OCI-LY3 (cell line): ENCODE results near the gene TAS2R4.

Experiments
- H2AFZ ChIP-seq: fragments of 200-600, 300-600 bp; shearing (Covaris generic); 2 replicates; pipeline ENCODE4 v1.6.0; 2014; ENCODE audit warnings: antibody characterized with exemption, low read depth, low read length
- H3K27ac ChIP-seq: fragments of 200-600, 300-600 bp; sonication (generic); 2 replicates; pipeline ENCODE4 v1.5.1; 2014; ENCODE audit warnings: mild to moderate bottlenecking, low read length, moderate library complexity, mixed read lengths
- H3K27me3 ChIP-seq: fragments of 200-600, 300-600 bp; sonication (generic); 2 replicates; pipeline ENCODE4 v1.6.1; 2014; ENCODE audit warnings: low read depth, low read length, mixed read lengths
- H3K36me3 ChIP-seq: fragments of 200-600, 300-600 bp; sonication (generic); replicated peaks from 2 replicates; pipeline ENCODE3; 2014; ENCODE audit warnings: low read depth, low read length, mixed read lengths
- H3K4me1 ChIP-seq: fragments of 300-600, 200-600 bp; sonication (generic); 2 replicates; pipeline ENCODE4 v1.6.1; 2014; ENCODE audit warnings: low read length, mixed read lengths
- H3K4me2 ChIP-seq: fragments of 200-600, 300-600 bp; sonication (generic); 2 replicates; pipeline ENCODE4 v1.6.1; 2014; ENCODE audit warnings: low read length, mixed read lengths
- H3K4me3 ChIP-seq: fragments of 300-600, 200-600 bp; sonication (generic); 2 replicates; pipeline ENCODE4 v1.5.1; 2014; ENCODE audit warnings: antibody characterized with exemption, mild to moderate bottlenecking, low read length, moderate library complexity
- H3K79me2 ChIP-seq: fragments of 300-600, 200-600 bp; shearing (Covaris generic); 2 replicates; pipeline ENCODE4 v1.6.1; 2014; ENCODE audit warnings: mild to moderate bottlenecking, low read length, mixed read lengths
- H3K9ac ChIP-seq: fragments of 300-600, 200-600 bp; shearing (Covaris generic); 2 replicates; pipeline ENCODE4 v1.6.0; 2014; ENCODE audit warnings: mild to moderate bottlenecking, low read length, moderate library complexity
- H3K9me3 ChIP-seq: fragments of 200-600, 300-600 bp; shearing (Covaris generic); 2 replicates; pipeline ENCODE4 v1.6.1; 2014; ENCODE audit warnings: low read length, mixed read lengths; ENCODE audit not compliant: insufficient read depth
- H4K20me1 ChIP-seq: fragments of 200-600, 300-600 bp; sonication (generic); 2 replicates; pipeline ENCODE4 v1.6.1; 2016; ENCODE audit warnings: low read length, mixed read lengths; ENCODE audit not compliant: insufficient read depth
- EZH2phosphoT487 ChIP-seq: fragments of 200-600 bp; shearing (Covaris generic); IDR thresholded peaks from 2 replicates; pipeline ENCODE4 v1.6.1; 2018; ENCODE audit warnings: antibody characterized with exemption, mixed run types, low read depth
- TF ChIP-seq, protein P1 (sequence below): fragments of 200-600, 300-600 bp; sonication (generic); IDR thresholded peaks from 2 replicates; pipeline ENCODE4 v1.5.1; 2014; ENCODE audit warnings: antibody characterized with exemption, low read length, low read depth

TAS2R4 gene

DNA sequence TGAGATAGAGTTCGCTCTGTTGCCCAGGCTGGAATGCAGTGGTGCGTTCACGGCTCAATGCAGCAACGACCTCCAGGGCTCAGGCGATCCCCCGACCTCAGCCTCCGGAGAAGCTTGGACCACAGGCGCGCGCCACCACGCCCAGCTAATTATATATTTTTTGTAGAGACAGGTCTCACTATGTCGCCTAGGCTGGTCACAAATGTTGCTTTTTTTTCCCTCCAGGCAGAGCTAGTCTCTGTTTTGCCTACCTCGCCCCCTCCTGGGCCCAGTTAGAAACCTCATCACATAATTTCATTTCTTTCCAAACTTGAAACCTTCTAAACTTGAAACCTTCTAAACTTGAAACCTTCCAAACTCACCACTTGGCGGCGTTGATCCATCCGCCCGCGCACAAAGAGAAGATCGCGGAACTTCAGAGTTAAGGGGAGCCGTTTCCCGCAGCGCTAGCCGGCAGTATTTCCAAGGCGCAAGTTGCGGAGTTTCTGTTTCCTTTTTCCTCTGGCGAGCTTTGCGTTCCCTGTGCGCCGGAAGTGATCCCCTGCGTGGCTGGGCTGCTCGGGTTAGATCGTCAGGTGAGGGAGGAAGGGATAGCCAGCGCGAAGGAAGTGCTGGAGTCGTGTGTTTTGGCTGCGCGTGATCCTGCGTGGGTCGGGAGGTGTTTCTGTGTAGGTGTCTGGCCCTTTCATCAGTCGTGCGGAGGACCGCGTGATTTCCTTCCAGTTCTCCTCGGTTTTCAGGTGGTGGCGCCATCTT lies 38.5 kb upstream of the TAS2R4 start, which contains the start of gene SSBP1:
Gene SSBP1, plus strand, starts transcription at position 523 of the 756 bp plus-strand sequence. CDS start 809 bp downstream, outside the sequence.
- H3K27ac ChIP-seq: peak within 1 kb of the TSS; percentile 70
- peaks cover 42% of the 10 kb centered on the region for H3K79me2 ChIP-seq
- peak within 1 kb of the TSS; percentile 87 for H3K4me2 ChIP-seq
- TF ChIP-seq EZH2phosphoT487: no peak
- TF ChIP-seq, protein P1, sequence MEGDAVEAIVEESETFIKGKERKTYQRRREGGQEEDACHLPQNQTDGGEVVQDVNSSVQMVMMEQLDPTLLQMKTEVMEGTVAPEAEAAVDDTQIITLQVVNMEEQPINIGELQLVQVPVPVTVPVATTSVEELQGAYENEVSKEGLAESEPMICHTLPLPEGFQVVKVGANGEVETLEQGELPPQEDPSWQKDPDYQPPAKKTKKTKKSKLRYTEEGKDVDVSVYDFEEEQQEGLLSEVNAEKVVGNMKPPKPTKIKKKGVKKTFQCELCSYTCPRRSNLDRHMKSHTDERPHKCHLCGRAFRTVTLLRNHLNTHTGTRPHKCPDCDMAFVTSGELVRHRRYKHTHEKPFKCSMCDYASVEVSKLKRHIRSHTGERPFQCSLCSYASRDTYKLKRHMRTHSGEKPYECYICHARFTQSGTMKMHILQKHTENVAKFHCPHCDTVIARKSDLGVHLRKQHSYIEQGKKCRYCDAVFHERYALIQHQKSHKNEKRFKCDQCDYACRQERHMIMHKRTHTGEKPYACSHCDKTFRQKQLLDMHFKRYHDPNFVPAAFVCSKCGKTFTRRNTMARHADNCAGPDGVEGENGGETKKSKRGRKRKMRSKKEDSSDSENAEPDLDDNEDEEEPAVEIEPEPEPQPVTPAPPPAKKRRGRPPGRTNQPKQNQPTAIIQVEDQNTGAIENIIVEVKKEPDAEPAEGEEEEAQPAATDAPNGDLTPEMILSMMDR: peak; percentile 86
- H3K9me3 ChIP-seq: no peaks in the 10 kb centered on the region
- peak within 1 kb of the TSS; percentile 96 for H2AFZ ChIP-seq
- H3K36me3 ChIP-seq: peaks cover 20% of the 10 kb centered on the region
- H3K9ac ChIP-seq: peak within 1 kb of the TSS; percentile 82
- H3K4me1 ChIP-seq: peaks cover 17% of the 10 kb centered on the region
- no peaks in the 10 kb centered on the region for H4K20me1 ChIP-seq
- no peaks in the 10 kb centered on the region for H3K27me3 ChIP-seq
- peak within 1 kb of the TSS; percentile 81 for H3K4me3 ChIP-seq

DNA sequence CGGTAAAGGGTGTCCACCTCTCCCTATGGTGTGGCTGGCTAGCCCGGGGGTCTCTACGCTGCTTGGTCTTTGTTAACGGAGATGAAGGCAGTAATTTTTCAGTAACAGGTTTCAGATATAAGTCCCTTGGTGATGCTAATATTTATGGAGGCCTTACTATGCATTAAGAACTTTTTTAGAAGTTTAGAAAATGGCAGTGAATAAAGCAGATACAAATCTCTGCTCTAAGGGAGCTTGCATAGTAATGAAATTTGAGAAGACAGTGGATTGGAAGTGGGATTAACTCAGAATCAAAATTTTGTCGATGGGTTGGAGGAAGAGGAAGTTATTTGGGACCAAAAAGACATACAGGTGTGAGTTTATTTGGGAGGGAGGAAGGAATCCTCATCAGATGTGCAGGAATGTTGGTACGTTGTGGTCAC lies 37.9 kb upstream of the TAS2R4 start:
- peaks cover 42% of the 10 kb centered on the region for H3K79me2 ChIP-seq
- H4K20me1 ChIP-seq: no peaks in the 10 kb centered on the region
- no peaks in the 10 kb centered on the region for H3K27me3 ChIP-seq
- peak overlapping the region; percentile 70 for H3K27ac ChIP-seq
- H3K36me3 ChIP-seq: peaks cover 26% of the 10 kb centered on the region
- H3K4me1 ChIP-seq: peaks cover 17% of the 10 kb centered on the region
- H3K9me3 ChIP-seq: no peaks in the 10 kb centered on the region
- no peak for TF ChIP-seq EZH2phosphoT487
- TF ChIP-seq, protein P1: no peak
- H3K4me2 ChIP-seq: peak overlapping the region; percentile 78
- H3K4me3 ChIP-seq: peak overlapping the region; percentile 81
- H2AFZ ChIP-seq: no peak overlapping the region; the same call in 1 of the 2 replicates
- peak overlapping the region; percentile 82 for H3K9ac ChIP-seq

DNA sequence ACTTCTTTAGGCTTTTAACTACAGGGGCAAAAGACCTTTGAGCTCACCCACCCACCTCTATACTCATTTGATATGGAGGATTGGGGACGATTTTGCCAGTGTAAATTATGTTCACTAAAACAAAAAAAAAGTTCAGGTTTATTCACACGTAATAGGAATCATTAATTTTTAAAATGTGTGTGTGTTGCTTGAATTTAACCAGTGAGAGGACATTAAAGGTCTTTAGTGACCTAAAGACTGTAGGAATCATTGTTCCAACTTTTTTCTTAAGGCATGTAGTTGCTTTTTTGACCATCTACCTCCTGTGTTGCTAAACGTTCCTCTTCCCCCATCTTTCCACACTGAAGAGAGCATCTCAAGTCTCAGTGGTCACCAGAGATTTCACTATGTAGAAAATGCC lies 37.2 kb upstream of the TAS2R4 start:
- peak overlapping the region; percentile 82 for H3K9ac ChIP-seq
- peaks cover 33% of the 10 kb centered on the region for H3K36me3 ChIP-seq
- TF ChIP-seq, protein P1: no peak
- no peak for TF ChIP-seq EZH2phosphoT487
- H4K20me1 ChIP-seq: no peaks in the 10 kb centered on the region
- peaks cover 17% of the 10 kb centered on the region for H3K4me1 ChIP-seq
- H3K27ac ChIP-seq: no peak overlapping the region
- peaks cover 42% of the 10 kb centered on the region for H3K79me2 ChIP-seq
- no peaks in the 10 kb centered on the region for H3K27me3 ChIP-seq
- H3K9me3 ChIP-seq: no peaks in the 10 kb centered on the region
- H3K4me3 ChIP-seq: peak overlapping the region; percentile 81
- peak overlapping the region; percentile 78 for H3K4me2 ChIP-seq
- H2AFZ ChIP-seq: no peak overlapping the region

DNA sequence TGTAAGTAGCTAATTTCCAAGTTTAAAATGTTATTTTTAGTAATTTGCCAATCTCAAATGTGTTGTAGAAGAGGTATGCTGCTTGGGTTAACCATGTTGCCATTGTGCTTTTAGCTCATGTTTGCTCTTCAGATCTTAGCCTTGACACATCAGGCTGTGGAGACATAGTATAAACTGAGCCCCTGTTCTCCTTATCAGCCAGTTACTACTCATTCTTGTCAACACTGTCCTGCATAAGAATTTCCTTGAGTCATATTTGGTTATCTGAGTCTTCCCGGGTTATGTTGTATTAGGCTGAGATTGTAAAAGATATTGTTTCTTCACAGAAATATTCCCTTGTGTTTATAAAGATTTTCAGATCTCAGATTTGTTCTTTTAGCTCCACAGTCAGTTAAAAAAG lies 34.2 kb upstream of the TAS2R4 start:
- H3K9me3 ChIP-seq: no peaks in the 10 kb centered on the region
- no peak overlapping the region for H2AFZ ChIP-seq
- H4K20me1 ChIP-seq: no peaks in the 10 kb centered on the region
- H3K79me2 ChIP-seq: peaks cover 40% of the 10 kb centered on the region
- no peak overlapping the region for H3K9ac ChIP-seq
- no peak overlapping the region for H3K27ac ChIP-seq
- TF ChIP-seq EZH2phosphoT487: no peak
- TF ChIP-seq, protein P1: no peak
- peaks cover 15% of the 10 kb centered on the region for H3K4me1 ChIP-seq
- no peak overlapping the region for H3K4me2 ChIP-seq
- H3K27me3 ChIP-seq: no peaks in the 10 kb centered on the region
- H3K4me3 ChIP-seq: no peak overlapping the region
- peaks cover 55% of the 10 kb centered on the region for H3K36me3 ChIP-seq
